ENCODE results near the gene S100A3.
"Not testable (repeated sequence)": the region's sequence is repeated elsewhere in the genome, so short reads cannot be mapped to it uniquely, and the experiment has no call there.

The S100A3 gene

GRCh38 chr1:153568367-153569099, 19.5 kb upstream of the S100A3 start:
- DNase-seq, result peak; percentile 70 to 73

GRCh38 chr1:153567621-153568366, 18.7 kb upstream of the S100A3 start:
- DNase-seq, result no peak

GRCh38 chr1:153566414-153567371, 17.6 kb upstream of the S100A3 start:
- DNase-seq, result no peak

GRCh38 chr1:153565529-153566374, 16.7 kb upstream of the S100A3 start, which contains the start of gene S100A2:
Gene S100A2, minus strand, starts transcription at chr1:153565844. Its CDS starts 1,967 bp downstream, at chr1:153563877.
- DNase-seq, result no peak

- DNase-seq, result no peak
Measured at GRCh38 chr1:153563991-153564390, 14.9 kb upstream of the S100A3 start.

GRCh38 chr1:153563483-153563901, 14.4 kb upstream of the S100A3 start:
- DNase-seq, result no peak

GRCh38 chr1:153562021-153562420, 13.0 kb upstream of the S100A3 start:
- not testable (repeated sequence) for DNase-seq

GRCh38 chr1:153561466-153561985, 12.5 kb upstream of the S100A3 start:
- no peak for DNase-seq

- DNase-seq, result no peak
Measured at GRCh38 chr1:153560771-153561465, 11.9 kb upstream of the S100A3 start.

GRCh38 chr1:153560241-153560640, 11.2 kb upstream of the S100A3 start:
- no peak for DNase-seq

GRCh38 chr1:153557877-153558276, 8.8 kb upstream of the S100A3 start:
- no peak for DNase-seq

GRCh38 chr1:153556348-153556747, 7.3 kb upstream of the S100A3 start:
- DNase-seq, result no peak

GRCh38 chr1:153553830-153554541, 4.9 kb upstream of the S100A3 start:
- no peak for DNase-seq

- DNase-seq, result no peak
Measured at GRCh38 chr1:153553096-153553495, 4.0 kb upstream of the S100A3 start.

GRCh38 chr1:153552335-153552734, 3.3 kb upstream of the S100A3 start:
- DNase-seq, result no peak

- no peak for DNase-seq
Measured at GRCh38 chr1:153550827-153551500, 1.9 kb upstream of the S100A3 start.

- DNase-seq, result no peak
Measured at GRCh38 chr1:153550398-153550758, 1.3 kb upstream of the S100A3 start.

- DNase-seq, result no peak
Measured at GRCh38 chr1:153549741-153550397, 811 bp upstream of the S100A3 start.
